Sigmoid colon (tissue), 4 donors: ENCODE results near the gene LILRA1.

Experiments
- EP300 ChIP-seq, 4 donors: sonication (generic); formaldehyde crosslinking; IDR thresholded peaks; one replicate each; pipeline ENCODE4 v1.6.1; 2017; ENCODE audit warnings: antibody characterized with exemption in 4 of 4
- TF ChIP-seq, protein P1 (sequence below), 4 experiments: fragments of 450-650 bp in 3 of 4; fragments of 200-600 bp in 1 of 4; IDR thresholded peaks; one replicate each; pipeline ENCODE4 v1.5.1; 2016 to 2019; ENCODE audit warnings: antibody characterized with exemption in 4 of 4, mild to moderate bottlenecking in 3 of 4, moderate library complexity in 2 of 4

DNA sequence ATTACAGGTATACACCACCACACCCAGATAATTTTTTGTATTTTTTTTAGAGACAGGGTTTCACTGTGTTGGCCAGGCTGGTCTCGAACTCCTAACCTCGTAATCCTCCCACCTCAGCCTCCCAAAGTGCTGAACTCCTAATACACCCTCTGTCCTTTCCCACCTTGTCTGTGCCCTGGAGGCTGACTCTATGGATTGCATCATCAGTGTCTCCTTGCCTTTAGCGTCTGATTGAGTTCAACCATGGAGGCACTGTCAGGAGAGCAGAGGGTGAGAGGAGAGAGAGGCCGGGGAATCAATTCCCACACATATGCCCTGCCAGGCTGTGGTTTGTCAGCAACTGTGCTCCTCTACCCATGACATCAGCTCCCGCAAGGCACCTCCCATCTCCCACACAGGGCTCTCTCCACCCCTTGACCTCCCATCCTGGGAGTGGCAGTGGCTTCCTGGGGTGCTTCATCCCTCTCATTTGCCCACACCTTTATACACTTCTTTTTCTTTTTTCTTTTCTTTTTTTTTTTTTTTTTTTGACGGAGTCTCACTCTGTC is 56.8 kb downstream of the LILRA1 start:
- no peak for TF ChIP-seq EP300 (IDR thresholded peaks at IDR 0.05)
- TF ChIP-seq, protein P1, sequence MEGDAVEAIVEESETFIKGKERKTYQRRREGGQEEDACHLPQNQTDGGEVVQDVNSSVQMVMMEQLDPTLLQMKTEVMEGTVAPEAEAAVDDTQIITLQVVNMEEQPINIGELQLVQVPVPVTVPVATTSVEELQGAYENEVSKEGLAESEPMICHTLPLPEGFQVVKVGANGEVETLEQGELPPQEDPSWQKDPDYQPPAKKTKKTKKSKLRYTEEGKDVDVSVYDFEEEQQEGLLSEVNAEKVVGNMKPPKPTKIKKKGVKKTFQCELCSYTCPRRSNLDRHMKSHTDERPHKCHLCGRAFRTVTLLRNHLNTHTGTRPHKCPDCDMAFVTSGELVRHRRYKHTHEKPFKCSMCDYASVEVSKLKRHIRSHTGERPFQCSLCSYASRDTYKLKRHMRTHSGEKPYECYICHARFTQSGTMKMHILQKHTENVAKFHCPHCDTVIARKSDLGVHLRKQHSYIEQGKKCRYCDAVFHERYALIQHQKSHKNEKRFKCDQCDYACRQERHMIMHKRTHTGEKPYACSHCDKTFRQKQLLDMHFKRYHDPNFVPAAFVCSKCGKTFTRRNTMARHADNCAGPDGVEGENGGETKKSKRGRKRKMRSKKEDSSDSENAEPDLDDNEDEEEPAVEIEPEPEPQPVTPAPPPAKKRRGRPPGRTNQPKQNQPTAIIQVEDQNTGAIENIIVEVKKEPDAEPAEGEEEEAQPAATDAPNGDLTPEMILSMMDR (IDR thresholded peaks at IDR 0.05) = no peak
